Measurements from ENCODE around the gene UBE3B.

The UBE3B gene

GRCh38 chr12:109443794-109444193, 33.6 kb upstream of the UBE3B start:
- H3K4me3 ChIP-seq (ENCODE audit: low read depth, low read length), result no peak overlapping the region
- no peak for TF ChIP-seq CTCF (IDR thresholded peaks at IDR 0.05; ENCODE audit: borderline replicate concordance, insufficient read depth, low read depth, low read length)

- TF ChIP-seq CTCF (IDR thresholded peaks at IDR 0.05; ENCODE audit: borderline replicate concordance, insufficient read depth, low read depth, low read length), result no peak
Measured at GRCh38 chr12:109444259-109444658, 33.2 kb upstream of the UBE3B start.

GRCh38 chr12:109445191-109445609, 32.2 kb upstream of the UBE3B start:
- no peak overlapping the region for H3K4me3 ChIP-seq (ENCODE audit: low read depth, low read length)
- no peak for TF ChIP-seq CTCF (IDR thresholded peaks at IDR 0.05; ENCODE audit: borderline replicate concordance, insufficient read depth, low read depth, low read length)

More at GRCh38 chr12:109444259-109444658, 33.2 kb upstream of the UBE3B start:
- H3K4me3 ChIP-seq (ENCODE audit: low read depth, low read length), result no peak overlapping the region

- H3K4me3 ChIP-seq (ENCODE audit: low read depth, low read length), result no peak overlapping the region
- no peak for TF ChIP-seq CTCF (IDR thresholded peaks at IDR 0.05; ENCODE audit: borderline replicate concordance, insufficient read depth, low read depth, low read length)
Measured at GRCh38 chr12:109446869-109447268, 30.6 kb upstream of the UBE3B start.

GRCh38 chr12:109447482-109447881, 30.0 kb upstream of the UBE3B start:
- no peak overlapping the region for H3K4me3 ChIP-seq (ENCODE audit: low read depth, low read length)
- TF ChIP-seq CTCF (IDR thresholded peaks at IDR 0.05; ENCODE audit: borderline replicate concordance, insufficient read depth, low read depth, low read length), result no peak

- no peak for TF ChIP-seq CTCF (IDR thresholded peaks at IDR 0.05; ENCODE audit: borderline replicate concordance, insufficient read depth, low read depth, low read length)
- no peak overlapping the region for H3K4me3 ChIP-seq (ENCODE audit: low read depth, low read length)
Measured at GRCh38 chr12:109448272-109448671, 29.2 kb upstream of the UBE3B start.

- no peak for TF ChIP-seq CTCF (IDR thresholded peaks at IDR 0.05; ENCODE audit: borderline replicate concordance, insufficient read depth, low read depth, low read length)
- no peak overlapping the region for H3K4me3 ChIP-seq (ENCODE audit: low read depth, low read length)
Measured at GRCh38 chr12:109448707-109449390, 28.6 kb upstream of the UBE3B start.

Data from GM12875 (cell line).